Measurements from ENCODE around the gene PARD3. TPM values are rescaled to one million over a fixed set of nuclear protein-coding genes. Genes with fewer than 3 reads are reported as not detected.
A peak's percentile ranks its signal among the peaks of the same experiment; 100 is the strongest.

The PARD3 gene
- total RNA-seq, 2 donors from 2014 or later: 59.6 to 74.6 TPM

- H3K27me3 Mint-ChIP-seq (ENCODE audit: insufficient read depth): no peaks in the 10 kb centered on the region
- no peak overlapping the region for H3K4me3 ChIP-seq (ENCODE audit: low read length)
- DNase-seq: no peak
- 97 to 100% methylated on average over 1 to 4 of the region's 4 CpGs for WGBS, 2 experiments (ENCODE audit: insufficient coverage in 1 of 2, insufficient read length in 1 of 2)
- no peaks in the 10 kb centered on the region for H3K36me3 ChIP-seq (ENCODE audit: control insufficient read depth, insufficient read depth, low read length)
- H3K27ac Mint-ChIP-seq: no peak overlapping the region
- H3K4me3 Mint-ChIP-seq: no peak overlapping the region
- H3K27ac ChIP-seq (ENCODE audit: low read depth, low read length): no peak overlapping the region
- H3K9me3 ChIP-seq (ENCODE audit: control insufficient read depth, low read length): no peaks in the 10 kb centered on the region
- peaks cover 4% of the 10 kb centered on the region for H3K36me3 Mint-ChIP-seq (ENCODE audit: low read depth)
- TF ChIP-seq, protein P1, sequence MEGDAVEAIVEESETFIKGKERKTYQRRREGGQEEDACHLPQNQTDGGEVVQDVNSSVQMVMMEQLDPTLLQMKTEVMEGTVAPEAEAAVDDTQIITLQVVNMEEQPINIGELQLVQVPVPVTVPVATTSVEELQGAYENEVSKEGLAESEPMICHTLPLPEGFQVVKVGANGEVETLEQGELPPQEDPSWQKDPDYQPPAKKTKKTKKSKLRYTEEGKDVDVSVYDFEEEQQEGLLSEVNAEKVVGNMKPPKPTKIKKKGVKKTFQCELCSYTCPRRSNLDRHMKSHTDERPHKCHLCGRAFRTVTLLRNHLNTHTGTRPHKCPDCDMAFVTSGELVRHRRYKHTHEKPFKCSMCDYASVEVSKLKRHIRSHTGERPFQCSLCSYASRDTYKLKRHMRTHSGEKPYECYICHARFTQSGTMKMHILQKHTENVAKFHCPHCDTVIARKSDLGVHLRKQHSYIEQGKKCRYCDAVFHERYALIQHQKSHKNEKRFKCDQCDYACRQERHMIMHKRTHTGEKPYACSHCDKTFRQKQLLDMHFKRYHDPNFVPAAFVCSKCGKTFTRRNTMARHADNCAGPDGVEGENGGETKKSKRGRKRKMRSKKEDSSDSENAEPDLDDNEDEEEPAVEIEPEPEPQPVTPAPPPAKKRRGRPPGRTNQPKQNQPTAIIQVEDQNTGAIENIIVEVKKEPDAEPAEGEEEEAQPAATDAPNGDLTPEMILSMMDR (conservative IDR thresholded peaks at IDR 0.05): no peak
- no peak overlapping the region for H3K9ac ChIP-seq (ENCODE audit: extremely low read depth, low read length, poor library complexity, severe bottlenecking)
- peaks cover 55% of the 10 kb centered on the region for H3K4me1 Mint-ChIP-seq
- H3K27me3 ChIP-seq (ENCODE audit: control insufficient read depth, insufficient read depth, low read length, poor library complexity, severe bottlenecking): no peaks in the 10 kb centered on the region
- peaks cover 16% of the 10 kb centered on the region for H3K4me1 ChIP-seq (ENCODE audit: control insufficient read depth, insufficient read depth, low read length)
- no peaks in the 10 kb centered on the region for H3K9me3 Mint-ChIP-seq
These were observed 279.2 kb downstream of the PARD3 start for GRCh38 chr10:34535872-34536271.

- H3K36me3 ChIP-seq (ENCODE audit: control insufficient read depth, insufficient read depth, low read length): no peaks in the 10 kb centered on the region
- Mint-ChIP-seq H3K27ac (peak overlapping the region; percentile 14), H3K4me3 (no peak overlapping the region), H3K4me1 (peaks cover 60% of the 10 kb centered on the region), H3K36me3 (ENCODE audit: low read depth) (no peaks in the 10 kb centered on the region), H3K27me3 (ENCODE audit: insufficient read depth) (no peaks in the 10 kb centered on the region), H3K9me3 (no peaks in the 10 kb centered on the region)
- 84 to 88% methylated on average over 4 of the region's 4 CpGs for WGBS, 2 experiments (ENCODE audit: insufficient coverage in 1 of 2, insufficient read length in 1 of 2)
- H3K4me1 ChIP-seq (ENCODE audit: control insufficient read depth, insufficient read depth, low read length): peaks cover 16% of the 10 kb centered on the region
- no peak overlapping the region for H3K4me3 ChIP-seq (ENCODE audit: low read length)
- TF ChIP-seq, protein P1 (conservative IDR thresholded peaks at IDR 0.05): no peak
- no peaks in the 10 kb centered on the region for H3K9me3 ChIP-seq (ENCODE audit: control insufficient read depth, low read length)
- H3K27ac ChIP-seq (ENCODE audit: low read depth, low read length): no peak overlapping the region
- H3K27me3 ChIP-seq (ENCODE audit: control insufficient read depth, insufficient read depth, low read length, poor library complexity, severe bottlenecking): no peaks in the 10 kb centered on the region
- no peak overlapping the region for H3K9ac ChIP-seq (ENCODE audit: extremely low read depth, low read length, poor library complexity, severe bottlenecking)
- no peak for DNase-seq
These were observed 284.3 kb downstream of the PARD3 start for GRCh38 chr10:34530778-34531177.

GRCh38 chr10:34528320-34528719 is 286.8 kb downstream of the PARD3 start:
- peak overlapping the region; percentile 72 for H3K9ac ChIP-seq (ENCODE audit: extremely low read depth, low read length, poor library complexity, severe bottlenecking)
- Mint-ChIP-seq H3K9me3 (no peaks in the 10 kb centered on the region), H3K4me1 (peaks cover 59% of the 10 kb centered on the region), H3K27me3 (ENCODE audit: insufficient read depth) (no peaks in the 10 kb centered on the region), H3K36me3 (ENCODE audit: low read depth) (no peaks in the 10 kb centered on the region), H3K27ac (peak overlapping the region; percentile 90), H3K4me3 (peak overlapping the region; percentile 23)
- 0 to 4% methylated on average over 1 to 3 of the region's 3 CpGs for WGBS, 2 experiments (ENCODE audit: insufficient coverage in 1 of 2, insufficient read length in 1 of 2)
- H3K4me1 ChIP-seq (ENCODE audit: control insufficient read depth, insufficient read depth, low read length): peaks cover 16% of the 10 kb centered on the region
- H3K9me3 ChIP-seq (ENCODE audit: control insufficient read depth, low read length): no peaks in the 10 kb centered on the region
- peak overlapping the region; percentile 49 for H3K27ac ChIP-seq (ENCODE audit: low read depth, low read length)
- H3K4me3 ChIP-seq (ENCODE audit: low read length): peak overlapping the region; percentile 72
- DNase-seq: peak; percentile 84
- TF ChIP-seq, protein P1 (conservative IDR thresholded peaks at IDR 0.05): no peak
- H3K36me3 ChIP-seq (ENCODE audit: control insufficient read depth, insufficient read depth, low read length): no peaks in the 10 kb centered on the region
- no peaks in the 10 kb centered on the region for H3K27me3 ChIP-seq (ENCODE audit: control insufficient read depth, insufficient read depth, low read length, poor library complexity, severe bottlenecking)

Measured in endodermal cell (in vitro differentiated cells).